PFSK-1 (cell line): Measurements from ENCODE around the gene ZBTB24.

Experiments used
- FOXP2 ChIP-seq: optimal IDR thresholded peaks from 2 replicates; pipeline ENCODE3; 2011; ENCODE audit warnings: borderline replicate concordance, control low read depth, inconsistent platforms; ENCODE audit not compliant: insufficient read depth; ENCODE audit errors: extremely low read length, extremely low read depth
- POLR2AphosphoS5 ChIP-seq: IDR thresholded peaks from 2 replicates; pipeline ENCODE4 v1.6.1; 2012; ENCODE audit warnings: low read depth, mild to moderate bottlenecking, control low read depth, low read length, moderate library complexity
- REST ChIP-seq, 2 experiments: IDR thresholded peaks; 2 replicates each; pipeline versions ENCODE4 v1.6.1 to v1.8.0; 2011 to 2012; ENCODE audit warnings: low read depth in 2 of 2, low read length in 2 of 2, control low read depth in 1 of 2, inconsistent platforms in 1 of 2, mild to moderate bottlenecking in 1 of 2, moderate library complexity in 1 of 2; ENCODE audit not compliant: insufficient read depth in 1 of 2
- SIN3A ChIP-seq: IDR thresholded peaks from 2 replicates; pipeline ENCODE4 v1.6.1; 2012; ENCODE audit warnings: mild to moderate bottlenecking, low read length, moderate library complexity, borderline replicate concordance; ENCODE audit not compliant: insufficient read depth
- TAF1 ChIP-seq: IDR thresholded peaks from 2 replicates; pipeline ENCODE4 v1.6.1; 2012; ENCODE audit warnings: low read length, control low read depth, borderline replicate concordance; ENCODE audit not compliant: insufficient read depth

Gene ZBTB24

GRCh38 chr6:109471105-109471810 is 11.8 kb downstream of the ZBTB24 start:
- TF ChIP-seq REST (IDR thresholded peaks at IDR 0.05; ENCODE audit: insufficient read depth in 1 of 2, low read depth in 2 of 2, low read length in 2 of 2), result no peak
- no peak for TF ChIP-seq SIN3A
- no peak for TF ChIP-seq POLR2AphosphoS5
- TF ChIP-seq FOXP2, result no peak
- no peak for TF ChIP-seq TAF1

- TF ChIP-seq POLR2AphosphoS5 (no peak), SIN3A (no peak), FOXP2 (no peak), REST (IDR thresholded peaks at IDR 0.05; ENCODE audit: insufficient read depth in 1 of 2, low read depth in 2 of 2, low read length in 2 of 2) (no peak), TAF1 (no peak)
These were observed 13.3 kb downstream of the ZBTB24 start for GRCh38 chr6:109469591-109470189.

- no peak for TF ChIP-seq FOXP2
- TF ChIP-seq POLR2AphosphoS5, result no peak
- no peak for TF ChIP-seq SIN3A
- no peak for TF ChIP-seq TAF1
- no peak for TF ChIP-seq REST (IDR thresholded peaks at IDR 0.05; ENCODE audit: insufficient read depth in 1 of 2, low read depth in 2 of 2, low read length in 2 of 2)
These were observed 15.3 kb downstream of the ZBTB24 start for GRCh38 chr6:109467696-109468095.

GRCh38 chr6:109466212-109466923 is 16.7 kb downstream of the ZBTB24 start:
- TF ChIP-seq SIN3A (no peak), POLR2AphosphoS5 (no peak), FOXP2 (no peak), TAF1 (no peak), REST (IDR thresholded peaks at IDR 0.05; ENCODE audit: insufficient read depth in 1 of 2, low read depth in 2 of 2, low read length in 2 of 2) (no peak)
